K562 (cell line): ENCODE data around the gene INHA. TPM values are rescaled to one million over a fixed set of nuclear protein-coding genes. Genes with fewer than 3 reads are reported as not detected.

Experiments used
- FOXJ2 ChIP-seq: fragments of 200-800 bp; sonication (Bioruptor generic); IDR thresholded peaks from 2 replicates; pipeline ENCODE4 v1.6.1; 2016; ENCODE audit warnings: missing genetic modification characterization, missing compliant biosample characterization
- SP2 ChIP-seq: IDR thresholded peaks from 2 replicates; pipeline ENCODE4 v1.6.1; 2011; ENCODE audit warnings: mild to moderate bottlenecking, low read depth, low read length, moderate library complexity; ENCODE audit not compliant: poor library complexity, severe bottlenecking; ENCODE audit errors: extremely low read depth
- UBTF ChIP-seq, 2 experiments: IDR thresholded peaks; 2 replicates each; pipeline ENCODE4 v1.6.1; 2012; ENCODE audit warnings: improper control_type of control experiment in 2 of 2, low read depth in 2 of 2, low read length in 2 of 2, borderline replicate concordance in 1 of 2
- ZNF76 ChIP-seq: fragments of 250-450 bp; sonication (Bioruptor Pico); IDR thresholded peaks from 2 replicates; pipeline ENCODE4 v1.4.0; 2020; ENCODE audit warnings: mild to moderate bottlenecking, moderate library complexity, borderline replicate concordance
- polyA plus RNA-seq, 8 experiments: library from polyadenylated mRNA; depleted of rRNA in 4 of 8; stranded (reverse) in 5 of 8; unstranded in 3 of 8; fragments of >200 nt; fragmentation: Nextera tagmentation in 2 of 8; fragmentation: Illumina TruSeq in 1 of 8; extraction: Ambion mirVana in 2 of 8; extraction: Trizol in 1 of 8; gene quantifications; 2 replicates each; pipeline versions ENCODE4 v1.2.1 to v1.2.3, GENCODE V29; 2011 to 2014; ENCODE audit warnings: inconsistent platforms in 1 of 8, missing spikeins in 1 of 8
- total RNA-seq, 7 experiments: library from RNA; depleted of rRNA in 6 of 7; stranded (reverse); fragments of >200 nt in 6 of 7; fragmentation: Illumina TruSeq in 2 of 7; extraction: Trizol in 2 of 7; gene quantifications; 2 replicates each; pipeline versions ENCODE4 v1.2.1 to v1.2.3, GENCODE V29; 2011 to 2021; ENCODE audit warnings: low replicate concordance in 1 of 7
- TF ChIP-seq, protein P1 (sequence below): fragments of 200-600 bp; sonication (generic); IDR thresholded peaks from one replicate; pipeline ENCODE4 v1.6.1; 2012; ENCODE audit warnings: mild to moderate bottlenecking, low read depth, low read length, inconsistent platforms
- TF ChIP-seq, protein P2 (sequence below): sonication (generic); formaldehyde crosslinking; IDR thresholded peaks from 2 replicates; pipeline ENCODE4 v1.8.1; 2023; ENCODE audit warnings: mild to moderate bottlenecking, missing genetic modification reagents
- TF ChIP-seq, protein P3 (sequence below): sonication (generic); formaldehyde crosslinking; IDR thresholded peaks from 2 replicates; pipeline ENCODE4 v1.9.0; 2022; ENCODE audit warnings: mild to moderate bottlenecking, missing genetic modification reagents
- TF ChIP-seq, protein P4 (sequence below): sonication (generic); formaldehyde crosslinking; IDR thresholded peaks from 2 replicates; pipeline ENCODE4 v1.8.1; 2023; ENCODE audit warnings: mild to moderate bottlenecking, missing genetic modification reagents

Gene INHA
- total and polyA plus RNA-seq, 9 of the 15 experiments (the other 6 are each of a cell fraction or from before 2014, with no cell fraction given) = 0.07 to 1.9 (median 0.40) TPM

DNA sequence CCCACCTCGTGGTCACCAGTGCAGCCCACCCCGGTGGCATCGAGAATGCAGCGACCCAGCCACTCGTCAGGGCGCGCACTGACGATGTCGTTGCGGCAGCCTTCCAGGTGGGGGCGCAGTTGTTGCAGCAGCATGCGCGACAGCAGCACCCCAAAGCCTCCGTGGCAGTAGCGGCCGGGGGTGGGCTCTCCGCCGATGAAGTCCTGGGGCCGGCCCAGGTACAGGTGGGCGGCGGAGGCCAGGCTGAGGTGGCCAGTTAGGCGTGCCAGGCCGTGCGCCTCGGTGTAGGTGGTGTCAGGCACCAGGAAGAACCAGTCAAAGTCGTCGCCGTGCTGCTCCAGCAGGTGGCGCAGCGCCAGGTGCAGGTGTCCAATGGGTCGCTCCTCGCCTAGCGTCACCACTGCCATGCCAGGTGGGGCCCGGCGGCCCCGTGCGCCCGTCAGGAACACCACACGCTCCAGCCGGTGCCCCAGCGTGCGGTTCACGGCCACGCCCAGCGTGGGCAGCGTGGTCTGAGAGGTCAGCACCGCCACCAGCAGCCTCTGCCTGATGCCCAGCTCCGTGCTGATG, 30.4 kb upstream of the INHA start (continued):
- no peak for TF ChIP-seq FOXJ2 (tag)
- TF ChIP-seq, protein P1, sequence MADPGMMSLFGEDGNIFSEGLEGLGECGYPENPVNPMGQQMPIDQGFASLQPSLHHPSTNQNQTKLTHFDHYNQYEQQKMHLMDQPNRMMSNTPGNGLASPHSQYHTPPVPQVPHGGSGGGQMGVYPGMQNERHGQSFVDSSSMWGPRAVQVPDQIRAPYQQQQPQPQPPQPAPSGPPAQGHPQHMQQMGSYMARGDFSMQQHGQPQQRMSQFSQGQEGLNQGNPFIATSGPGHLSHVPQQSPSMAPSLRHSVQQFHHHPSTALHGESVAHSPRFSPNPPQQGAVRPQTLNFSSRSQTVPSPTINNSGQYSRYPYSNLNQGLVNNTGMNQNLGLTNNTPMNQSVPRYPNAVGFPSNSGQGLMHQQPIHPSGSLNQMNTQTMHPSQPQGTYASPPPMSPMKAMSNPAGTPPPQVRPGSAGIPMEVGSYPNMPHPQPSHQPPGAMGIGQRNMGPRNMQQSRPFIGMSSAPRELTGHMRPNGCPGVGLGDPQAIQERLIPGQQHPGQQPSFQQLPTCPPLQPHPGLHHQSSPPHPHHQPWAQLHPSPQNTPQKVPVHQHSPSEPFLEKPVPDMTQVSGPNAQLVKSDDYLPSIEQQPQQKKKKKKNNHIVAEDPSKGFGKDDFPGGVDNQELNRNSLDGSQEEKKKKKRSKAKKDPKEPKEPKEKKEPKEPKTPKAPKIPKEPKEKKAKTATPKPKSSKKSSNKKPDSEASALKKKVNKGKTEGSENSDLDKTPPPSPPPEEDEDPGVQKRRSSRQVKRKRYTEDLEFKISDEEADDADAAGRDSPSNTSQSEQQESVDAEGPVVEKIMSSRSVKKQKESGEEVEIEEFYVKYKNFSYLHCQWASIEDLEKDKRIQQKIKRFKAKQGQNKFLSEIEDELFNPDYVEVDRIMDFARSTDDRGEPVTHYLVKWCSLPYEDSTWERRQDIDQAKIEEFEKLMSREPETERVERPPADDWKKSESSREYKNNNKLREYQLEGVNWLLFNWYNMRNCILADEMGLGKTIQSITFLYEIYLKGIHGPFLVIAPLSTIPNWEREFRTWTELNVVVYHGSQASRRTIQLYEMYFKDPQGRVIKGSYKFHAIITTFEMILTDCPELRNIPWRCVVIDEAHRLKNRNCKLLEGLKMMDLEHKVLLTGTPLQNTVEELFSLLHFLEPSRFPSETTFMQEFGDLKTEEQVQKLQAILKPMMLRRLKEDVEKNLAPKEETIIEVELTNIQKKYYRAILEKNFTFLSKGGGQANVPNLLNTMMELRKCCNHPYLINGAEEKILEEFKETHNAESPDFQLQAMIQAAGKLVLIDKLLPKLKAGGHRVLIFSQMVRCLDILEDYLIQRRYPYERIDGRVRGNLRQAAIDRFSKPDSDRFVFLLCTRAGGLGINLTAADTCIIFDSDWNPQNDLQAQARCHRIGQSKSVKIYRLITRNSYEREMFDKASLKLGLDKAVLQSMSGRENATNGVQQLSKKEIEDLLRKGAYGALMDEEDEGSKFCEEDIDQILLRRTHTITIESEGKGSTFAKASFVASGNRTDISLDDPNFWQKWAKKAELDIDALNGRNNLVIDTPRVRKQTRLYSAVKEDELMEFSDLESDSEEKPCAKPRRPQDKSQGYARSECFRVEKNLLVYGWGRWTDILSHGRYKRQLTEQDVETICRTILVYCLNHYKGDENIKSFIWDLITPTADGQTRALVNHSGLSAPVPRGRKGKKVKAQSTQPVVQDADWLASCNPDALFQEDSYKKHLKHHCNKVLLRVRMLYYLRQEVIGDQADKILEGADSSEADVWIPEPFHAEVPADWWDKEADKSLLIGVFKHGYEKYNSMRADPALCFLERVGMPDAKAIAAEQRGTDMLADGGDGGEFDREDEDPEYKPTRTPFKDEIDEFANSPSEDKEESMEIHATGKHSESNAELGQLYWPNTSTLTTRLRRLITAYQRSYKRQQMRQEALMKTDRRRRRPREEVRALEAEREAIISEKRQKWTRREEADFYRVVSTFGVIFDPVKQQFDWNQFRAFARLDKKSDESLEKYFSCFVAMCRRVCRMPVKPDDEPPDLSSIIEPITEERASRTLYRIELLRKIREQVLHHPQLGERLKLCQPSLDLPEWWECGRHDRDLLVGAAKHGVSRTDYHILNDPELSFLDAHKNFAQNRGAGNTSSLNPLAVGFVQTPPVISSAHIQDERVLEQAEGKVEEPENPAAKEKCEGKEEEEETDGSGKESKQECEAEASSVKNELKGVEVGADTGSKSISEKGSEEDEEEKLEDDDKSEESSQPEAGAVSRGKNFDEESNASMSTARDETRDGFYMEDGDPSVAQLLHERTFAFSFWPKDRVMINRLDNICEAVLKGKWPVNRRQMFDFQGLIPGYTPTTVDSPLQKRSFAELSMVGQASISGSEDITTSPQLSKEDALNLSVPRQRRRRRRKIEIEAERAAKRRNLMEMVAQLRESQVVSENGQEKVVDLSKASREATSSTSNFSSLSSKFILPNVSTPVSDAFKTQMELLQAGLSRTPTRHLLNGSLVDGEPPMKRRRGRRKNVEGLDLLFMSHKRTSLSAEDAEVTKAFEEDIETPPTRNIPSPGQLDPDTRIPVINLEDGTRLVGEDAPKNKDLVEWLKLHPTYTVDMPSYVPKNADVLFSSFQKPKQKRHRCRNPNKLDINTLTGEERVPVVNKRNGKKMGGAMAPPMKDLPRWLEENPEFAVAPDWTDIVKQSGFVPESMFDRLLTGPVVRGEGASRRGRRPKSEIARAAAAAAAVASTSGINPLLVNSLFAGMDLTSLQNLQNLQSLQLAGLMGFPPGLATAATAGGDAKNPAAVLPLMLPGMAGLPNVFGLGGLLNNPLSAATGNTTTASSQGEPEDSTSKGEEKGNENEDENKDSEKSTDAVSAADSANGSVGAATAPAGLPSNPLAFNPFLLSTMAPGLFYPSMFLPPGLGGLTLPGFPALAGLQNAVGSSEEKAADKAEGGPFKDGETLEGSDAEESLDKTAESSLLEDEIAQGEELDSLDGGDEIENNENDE = no peak
- TF ChIP-seq, protein P2, sequence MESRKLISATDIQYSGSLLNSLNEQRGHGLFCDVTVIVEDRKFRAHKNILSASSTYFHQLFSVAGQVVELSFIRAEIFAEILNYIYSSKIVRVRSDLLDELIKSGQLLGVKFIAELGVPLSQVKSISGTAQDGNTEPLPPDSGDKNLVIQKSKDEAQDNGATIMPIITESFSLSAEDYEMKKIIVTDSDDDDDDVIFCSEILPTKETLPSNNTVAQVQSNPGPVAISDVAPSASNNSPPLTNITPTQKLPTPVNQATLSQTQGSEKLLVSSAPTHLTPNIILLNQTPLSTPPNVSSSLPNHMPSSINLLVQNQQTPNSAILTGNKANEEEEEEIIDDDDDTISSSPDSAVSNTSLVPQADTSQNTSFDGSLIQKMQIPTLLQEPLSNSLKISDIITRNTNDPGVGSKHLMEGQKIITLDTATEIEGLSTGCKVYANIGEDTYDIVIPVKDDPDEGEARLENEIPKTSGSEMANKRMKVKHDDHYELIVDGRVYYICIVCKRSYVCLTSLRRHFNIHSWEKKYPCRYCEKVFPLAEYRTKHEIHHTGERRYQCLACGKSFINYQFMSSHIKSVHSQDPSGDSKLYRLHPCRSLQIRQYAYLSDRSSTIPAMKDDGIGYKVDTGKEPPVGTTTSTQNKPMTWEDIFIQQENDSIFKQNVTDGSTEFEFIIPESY = peak; percentile 81
- no peak for TF ChIP-seq UBTF (IDR thresholded peaks at IDR 0.05; ENCODE audit: borderline replicate concordance in 1 of 2, low read depth in 2 of 2, low read length in 2 of 2)
- TF ChIP-seq, protein P3, sequence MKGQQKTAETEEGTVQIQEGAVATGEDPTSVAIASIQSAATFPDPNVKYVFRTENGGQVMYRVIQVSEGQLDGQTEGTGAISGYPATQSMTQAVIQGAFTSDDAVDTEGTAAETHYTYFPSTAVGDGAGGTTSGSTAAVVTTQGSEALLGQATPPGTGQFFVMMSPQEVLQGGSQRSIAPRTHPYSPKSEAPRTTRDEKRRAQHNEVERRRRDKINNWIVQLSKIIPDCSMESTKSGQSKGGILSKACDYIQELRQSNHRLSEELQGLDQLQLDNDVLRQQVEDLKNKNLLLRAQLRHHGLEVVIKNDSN (CRISPR knock-in tag) = no peak
- TF ChIP-seq, protein P4, sequence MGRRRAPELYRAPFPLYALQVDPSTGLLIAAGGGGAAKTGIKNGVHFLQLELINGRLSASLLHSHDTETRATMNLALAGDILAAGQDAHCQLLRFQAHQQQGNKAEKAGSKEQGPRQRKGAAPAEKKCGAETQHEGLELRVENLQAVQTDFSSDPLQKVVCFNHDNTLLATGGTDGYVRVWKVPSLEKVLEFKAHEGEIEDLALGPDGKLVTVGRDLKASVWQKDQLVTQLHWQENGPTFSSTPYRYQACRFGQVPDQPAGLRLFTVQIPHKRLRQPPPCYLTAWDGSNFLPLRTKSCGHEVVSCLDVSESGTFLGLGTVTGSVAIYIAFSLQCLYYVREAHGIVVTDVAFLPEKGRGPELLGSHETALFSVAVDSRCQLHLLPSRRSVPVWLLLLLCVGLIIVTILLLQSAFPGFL (CRISPR knock-in tag) = no peak
- TF ChIP-seq ZNF76 (CRISPR knock-in tag) = no peak
- TF ChIP-seq SP2 = no peak
